Keratinocyte (primary cell): ENCODE measurements around the gene IL27RA. TPM values are rescaled to one million over a fixed set of nuclear protein-coding genes. Genes with fewer than 3 reads are reported as not detected.

Experiments
- DNase-seq: peaks from one replicate; pipeline ENCODE4 v3.0.0-alpha.2; 2011; ENCODE audit warnings: low read depth, missing footprints, low spot score
- FAIRE-seq: peaks from 2 replicates; lab custom pipeline; 2011; peaks lifted over from hg19 to GRCh38; lab: Jason Lieb, UNC
- H2AFZ ChIP-seq: 2 replicates; pipeline ENCODE4 v1.6.0; 2012; ENCODE audit warnings: low read length, control low read depth, inconsistent platforms; ENCODE audit not compliant: control insufficient read depth
- H3K27ac ChIP-seq: 2 replicates; pipeline ENCODE4 v1.5.1; 2011; ENCODE audit warnings: low read length; ENCODE audit not compliant: control insufficient read depth, insufficient read depth
- H3K27me3 ChIP-seq: 3 replicates; pipeline ENCODE4 v1.6.0; 2011; ENCODE audit warnings: low read length; ENCODE audit not compliant: control insufficient read depth, insufficient read depth; ENCODE audit errors: extremely low read depth
- H3K36me3 ChIP-seq, 2 experiments: 2 replicates in 1 of 2; 3 replicates in 1 of 2; pipeline ENCODE4 v1.5.1; 2011; ENCODE audit warnings: low read length in 2 of 2, mild to moderate bottlenecking in 1 of 2; ENCODE audit not compliant: control insufficient read depth in 2 of 2, insufficient read depth in 2 of 2; ENCODE audit errors: extremely low read depth in 1 of 2
- H3K4me1 ChIP-seq: 3 replicates; pipeline ENCODE4 v1.5.1; 2011; ENCODE audit warnings: low read length; ENCODE audit not compliant: control insufficient read depth, insufficient read depth; ENCODE audit errors: extremely low read depth
- H3K4me2 ChIP-seq: 3 replicates; pipeline ENCODE4 v1.6.0; 2011; ENCODE audit warnings: low read depth, low read length; ENCODE audit not compliant: control insufficient read depth, insufficient read depth; ENCODE audit errors: extremely low read depth
- H3K4me3 ChIP-seq, 3 experiments: fragments of 200-600 bp in 1 of 3; sonication (generic) in 1 of 3; 2 replicates in 2 of 3; 3 replicates in 1 of 3; pipeline ENCODE4 v1.5.1; 2011 to 2016; ENCODE audit warnings: low read length in 3 of 3, mild to moderate bottlenecking in 3 of 3, control low read depth in 2 of 3, inconsistent platforms in 1 of 3, low read depth in 1 of 3, mixed read lengths in 1 of 3, mixed run types in 1 of 3, moderate library complexity in 1 of 3; ENCODE audit not compliant: control insufficient read depth in 2 of 3, insufficient read depth in 2 of 3; ENCODE audit errors: extremely low read depth in 1 of 3
- H3K79me2 ChIP-seq: 2 replicates; pipeline ENCODE4 v1.6.0; 2012; ENCODE audit warnings: low read length; ENCODE audit not compliant: control insufficient read depth, insufficient read depth
- H3K9ac ChIP-seq: 3 replicates; pipeline ENCODE4 v1.6.0; 2011; ENCODE audit warnings: low read length; ENCODE audit not compliant: control insufficient read depth, insufficient read depth; ENCODE audit errors: extremely low read depth
- H3K9me1 ChIP-seq: 3 replicates; pipeline ENCODE4 v1.6.0; 2011; ENCODE audit warnings: low read length; ENCODE audit not compliant: control insufficient read depth, insufficient read depth; ENCODE audit errors: extremely low read depth
- H3K9me3 ChIP-seq: 2 replicates; pipeline ENCODE4 v1.5.1; 2012; ENCODE audit warnings: low read depth, low read length; ENCODE audit not compliant: control insufficient read depth
- H4K20me1 ChIP-seq: 3 replicates; pipeline ENCODE4 v1.6.0; 2011; ENCODE audit warnings: low read length; ENCODE audit not compliant: control insufficient read depth, insufficient read depth; ENCODE audit errors: extremely low read depth
- CTCF ChIP-seq, 3 experiments: IDR thresholded peaks in 1 of 3; conservative IDR thresholded peaks in 1 of 3; optimal IDR thresholded peaks in 1 of 3; 2 replicates in 2 of 3; 3 replicates in 1 of 3; pipeline versions ENCODE3 to v1.5.1; 2011; ENCODE audit warnings: low read length in 3 of 3, mild to moderate bottlenecking in 3 of 3, moderate library complexity in 2 of 3, control low read depth in 1 of 3, inconsistent platforms in 1 of 3; ENCODE audit not compliant: insufficient read depth in 2 of 3; ENCODE audit errors: extremely low read depth in 1 of 3
- EZH2 ChIP-seq: IDR thresholded peaks from one replicate; pipeline ENCODE4 v1.6.1; 2012; ENCODE audit warnings: inconsistent platforms, mild to moderate bottlenecking, low read length, moderate library complexity
- dilution Hi-C: fragments of 300-500 bp; cut with MboI; formaldehyde crosslinking; loops from one replicate; pipeline ENCODE4 v1.7.0; 2020; ENCODE audit warnings: low sequenced_read_pairs; ENCODE audit not compliant: extremely low pct_ligation_motif_present
- polyA plus RNA-seq, 5 experiments: library from polyadenylated mRNA; depleted of rRNA in 3 of 5; stranded (reverse) in 3 of 5; stranded (forward) in 1 of 5; unstranded in 1 of 5; fragments of >200 nt; gene quantifications; 1 replicate in 1 of 5; 2 replicates in 3 of 5; 3 replicates in 1 of 5; pipeline versions ENCODE4 v1.2.1 to v1.2.3, GENCODE V29; 2011 to 2012; ENCODE audit warnings: missing spikeins in 2 of 5, low read depth in 1 of 5, low replicate concordance in 1 of 5

IL27RA gene
- polyA plus RNA-seq, 1 donor (not counting 4 experiments of a cell fraction or from before 2014, with no cell fraction given), result 2.2 TPM

GRCh38 chr19:14061081-14061749 is 29.7 kb downstream of the IL27RA start:
- Histone ChIP-seq H3K27ac (no peak overlapping the region), H3K9me3 (no peaks in the 10 kb centered on the region), H3K79me2 (no peaks in the 10 kb centered on the region), H2AFZ (no peak overlapping the region), H4K20me1 (no peaks in the 10 kb centered on the region), H3K27me3 (peaks cover 38% of the 10 kb centered on the region), H3K36me3 (no peaks in the 10 kb centered on the region), H3K9me1 (no peaks in the 10 kb centered on the region), H3K4me2 (no peak overlapping the region), H3K4me1 (no peaks in the 10 kb centered on the region), H3K9ac (no peak overlapping the region), H3K4me3 (no peak overlapping the region)
- no peak for DNase-seq
- FAIRE-seq, result no peak
- dilution Hi-C loops, result no loop called here
- no peak for TF ChIP-seq CTCF (optimal IDR thresholded peaks at IDR 0.05 in 1 of 3, IDR thresholded peaks at IDR 0.05 in 1 of 3, conservative IDR thresholded peaks at IDR 0.05 in 1 of 3; ENCODE audit: extremely low read depth in 1 of 3, insufficient read depth in 2 of 3, low read length in 3 of 3)
- TF ChIP-seq EZH2, result no peak

- H3K79me2 ChIP-seq, result no peaks in the 10 kb centered on the region
- H3K9me3 ChIP-seq, result no peaks in the 10 kb centered on the region
- H3K9me1 ChIP-seq, result no peaks in the 10 kb centered on the region
- H3K4me1 ChIP-seq, result no peaks in the 10 kb centered on the region
- H3K9ac ChIP-seq, result no peak within 1 kb of the TSS
- no peaks in the 10 kb centered on the region for H4K20me1 ChIP-seq
- dilution Hi-C loops, result no loop called here
- no peak within 1 kb of the TSS for H3K4me3 ChIP-seq
- FAIRE-seq (no peak), DNase-seq (no peak)
- H3K27me3 ChIP-seq, result peaks cover 30% of the 10 kb centered on the region
- H3K27ac ChIP-seq, result no peak within 1 kb of the TSS
- H3K4me2 ChIP-seq, result no peak within 1 kb of the TSS
- TF ChIP-seq CTCF (optimal IDR thresholded peaks at IDR 0.05 in 1 of 3, IDR thresholded peaks at IDR 0.05 in 1 of 3, conservative IDR thresholded peaks at IDR 0.05 in 1 of 3; ENCODE audit: extremely low read depth in 1 of 3, insufficient read depth in 2 of 3, low read length in 3 of 3), result no peak
- no peak for TF ChIP-seq EZH2
- H3K36me3 ChIP-seq, result no peaks in the 10 kb centered on the region
- no peak within 1 kb of the TSS for H2AFZ ChIP-seq
Measured at GRCh38 chr19:14061751-14062557, 30.4 kb downstream of the IL27RA start, which contains the start of gene PALM3. TSS of gene PALM3 (minus strand) at chr19:14062076. CDS start at chr19:14061980, 96 bp downstream.
